ENCODE data around the gene KCNQ1. TPM values are rescaled to one million over a fixed set of nuclear protein-coding genes. Genes with fewer than 3 reads are reported as not detected.

Gene KCNQ1
- polyA plus RNA-seq, 1 of the 3 experiments (the other 2 are of a cell fraction) = 0.05 TPM

GRCh38 chr11:2716376-2717095 is 271.7 kb downstream of the KCNQ1 start:
- no peak for DNase-seq
- Histone ChIP-seq H3K4me2 (no peak overlapping the region), H3K9ac (no peak overlapping the region), H3K9me3 (no peaks in the 10 kb centered on the region), H3K4me1 (ENCODE audit: control insufficient read depth in 1 of 2, insufficient read depth in 2 of 2, low read depth in 1 of 2, low read length in 1 of 2) (peaks cover 0 to 70% of the 10 kb centered on the region in 2 experiments; a peak in 1 of 4 replicates), H2AFZ (ENCODE audit: low read depth) (no peak overlapping the region), H3K79me2 (ENCODE audit: insufficient read depth) (no peaks in the 10 kb centered on the region), H3K9me2 (no peaks in the 10 kb centered on the region), H3K36me3 (replicated peaks in 1 of 2; ENCODE audit: control insufficient read depth in 1 of 2, insufficient read depth in 2 of 2, low read length in 1 of 2) (no peaks in the 10 kb centered on the region), H3K27ac (ENCODE audit: low read depth in 2 of 2, low read length in 1 of 2) (peak overlapping the region in 1 of 2 experiments; percentile 67; a peak in 2 of 4 replicates), H3K27me3 (ENCODE audit: insufficient read depth) (no peaks in the 10 kb centered on the region), H3F3A (replicated peaks; ENCODE audit: insufficient read depth) (no peaks in the 10 kb centered on the region), H3K4me3 (ENCODE audit: low read depth in 2 of 2, low read length in 1 of 2) (no peak overlapping the region), H4K20me1 (ENCODE audit: insufficient read depth) (no peaks in the 10 kb centered on the region)
- ChIA-PET POLR2A (interaction anchor here (1.4 kb wide), 1 partner anchor 62 kb away, joined by 7 read pairs; no protein-coding TSS in a partner anchor), CTCF (interaction anchor here (0.8 to 1.8 kb wide), 7 partner anchors 10 to 174 kb away, joined by 3 to 5 read pairs (median 4); partner anchors contain the start of gene CDKN1C)
- no peak for TF ChIP-seq ELF1 (IDR thresholded peaks at IDR 0.05)
- TF ChIP-seq MXI1 (IDR thresholded peaks at IDR 0.05; ENCODE audit: low read depth, low read length) = no peak
- TF ChIP-seq IRF3 (IDR thresholded peaks at IDR 0.05; ENCODE audit: low read depth, low read length) = no peak
- TF ChIP-seq CTCF (IDR thresholded peaks at IDR 0.05) = no peak
- TF ChIP-seq NFIC (IDR thresholded peaks at IDR 0.05; ENCODE audit: borderline replicate concordance) = no peak
- TF ChIP-seq PBX3 (IDR thresholded peaks at IDR 0.05) = no peak
- TF ChIP-seq FOXM1 (IDR thresholded peaks at IDR 0.05; ENCODE audit: low read depth) = no peak
- TF ChIP-seq FOXJ3 (CRISPR knock-in tag; IDR thresholded peaks at IDR 0.05) = no peak
- TF ChIP-seq EP300 (IDR thresholded peaks at IDR 0.05; ENCODE audit: borderline replicate concordance in 1 of 2, low read depth in 1 of 2, low read length in 1 of 2) = no peak
- no peak for TF ChIP-seq MAX (IDR thresholded peaks at IDR 0.05; ENCODE audit: low read depth)
- TF ChIP-seq JUND (IDR thresholded peaks at IDR 0.05) = no peak
- no peak for TF ChIP-seq SIN3A (IDR thresholded peaks at IDR 0.05; ENCODE audit: borderline replicate concordance, low read depth, low read length)
- no peak for TF ChIP-seq TEAD4 (IDR thresholded peaks at IDR 0.05; ENCODE audit: borderline replicate concordance, insufficient read depth)
- 73% methylated on average over 5 of the region's 14 CpGs for WGBS (ENCODE audit: low lambda C conversion rate)

Data from SK-N-SH (cell line).